ENCODE results near the gene TM4SF4. TPM values are rescaled to one million over a fixed set of nuclear protein-coding genes. Genes with fewer than 3 reads are reported as not detected.

Gene TM4SF4
- not detected in 2 replicates for total RNA-seq

GRCh38 chr3:149474250-149474817 lies at the start of gene TM4SF4:
Gene TM4SF4, plus strand, starts transcription at chr3:149474697. Its CDS starts 181 bp downstream, at chr3:149474878.

Other genes starting within 250 kb of the TM4SF4 start
- under 0.01 and 0.92 TPM in 2 replicates for gene TM4SF18, start 141.1 kb upstream of the TM4SF4 start, total RNA-seq
- gene TM4SF1, start 97.0 kb upstream of the TM4SF4 start, total RNA-seq, result 172 and 483 TPM in 2 replicates
- gene WWTR1, start 183.3 kb downstream of the TM4SF4 start, total RNA-seq, result 21.8 and 22.9 TPM in 2 replicates

All from smooth muscle cell of bladder (primary cell).